Small intestine (tissue), 7 donors: ENCODE results near the gene PTGFRN. TPM values are rescaled to one million over a fixed set of nuclear protein-coding genes. Genes with fewer than 3 reads are reported as not detected.
"Not testable (repeated sequence)": the region's sequence is repeated elsewhere in the genome, so short reads cannot be mapped to it uniquely, and the experiment has no call there.

ENCODE experiments used
- DNase-seq, 2 donors: peaks; one replicate each; pipeline versions ENCODE4 v3.0.0 to v3.0.0-alpha.2; 2013
- FAIRE-seq: peaks from 2 replicates; lab custom pipeline; 2012; peaks lifted over from hg19 to GRCh38; lab: Jason Lieb, UNC
- H3K27ac ChIP-seq, 3 donors: one replicate each; pipeline ENCODE4 v1.5.1; 2013; ENCODE audit warnings: low read length in 2 of 3, mild to moderate bottlenecking in 2 of 3, control low read depth in 1 of 3, inconsistent platforms in 1 of 3, low read depth in 1 of 3, moderate library complexity in 1 of 3
- H3K27me3 ChIP-seq, 3 donors: one replicate each; pipeline ENCODE4 v1.6.1; 2013; ENCODE audit warnings: low read length in 3 of 3, inconsistent platforms in 1 of 3; ENCODE audit not compliant: control insufficient read depth in 3 of 3, insufficient read depth in 3 of 3
- H3K36me3 ChIP-seq, 3 donors: one replicate each; pipeline ENCODE4 v1.6.1; 2013; ENCODE audit warnings: low read length in 3 of 3, inconsistent platforms in 1 of 3, low read depth in 1 of 3, mild to moderate bottlenecking in 1 of 3, moderate library complexity in 1 of 3; ENCODE audit not compliant: control insufficient read depth in 3 of 3, insufficient read depth in 2 of 3
- H3K4me1 ChIP-seq, 3 donors: one replicate each; pipeline ENCODE4 v1.6.1; 2013; ENCODE audit warnings: low read length in 2 of 3, inconsistent platforms in 1 of 3, low read depth in 1 of 3, mild to moderate bottlenecking in 1 of 3, moderate library complexity in 1 of 3; ENCODE audit not compliant: control insufficient read depth in 3 of 3, insufficient read depth in 2 of 3
- H3K4me3 ChIP-seq, 3 donors: one replicate each; pipeline ENCODE4 v1.5.1; 2013; ENCODE audit warnings: low read length in 3 of 3, control low read depth in 1 of 3, inconsistent platforms in 1 of 3, low read depth in 1 of 3, mild to moderate bottlenecking in 1 of 3, moderate library complexity in 1 of 3
- H3K9me3 ChIP-seq, 2 donors: one replicate each; pipeline ENCODE4 v1.6.1; 2013; ENCODE audit warnings: low read depth in 1 of 2, low read length in 1 of 2; ENCODE audit not compliant: control insufficient read depth in 2 of 2, insufficient read depth in 1 of 2
- WGBS, 3 donors: extraction: QIAGEN DNeasy Blood & Tissue Kit; methylation state at CpG; one replicate each; pipeline ENCODE4 v1.1.7; 2013; 5-methylcytosine and 5-hydroxymethylcytosine counted together
- polyA plus RNA-seq, 4 donors: library from polyadenylated mRNA; stranded (reverse) in 3 of 4; unstranded in 1 of 4; fragments of 200-250 nt in 3 of 4; fragments of 120-200 nt in 1 of 4; gene quantifications; one replicate each; pipeline versions ENCODE4 v1.2.1 to v1.2.3, GENCODE V29; 2013
- donor health status: healthy with polysubstance abuse.
- donor health status: control.
- donor health status: control.
- donor health status: Bipolar disorder and iron deficiency.
- donor health status: healthy.

The PTGFRN gene
- polyA plus RNA-seq, 4 donors, result 12.7 to 26.9 (median 19.2) TPM

GRCh38 chr1:116971965-116972673 is 62.4 kb downstream of the PTGFRN start:
- Histone ChIP-seq H3K4me1 (no peaks in the 10 kb centered on the region), H3K36me3 (peaks cover 0 to 9% (median 0%) of the 10 kb centered on the region in 3 donors), H3K27me3 (no peaks in the 10 kb centered on the region), H3K4me3 (no peak overlapping the region), H3K9me3 (peaks cover 0 to 11% of the 10 kb centered on the region in 2 donors), H3K27ac (no peak overlapping the region)
- FAIRE-seq, result no peak
- no peak for DNase-seq
- 90 to 92% (median 90%) methylated on average over 6 of the region's 6 CpGs for WGBS, 3 donors

- H3K27ac ChIP-seq, result no peak overlapping the region
- H3K36me3 ChIP-seq, result peaks cover 0 to 9% (median 0%) of the 10 kb centered on the region in 3 donors
- 83 to 90% (median 89%) methylated on average over 2 of the region's 2 CpGs for WGBS, 3 donors
- H3K4me1 ChIP-seq, result no peaks in the 10 kb centered on the region
- H3K27me3 ChIP-seq, result no peaks in the 10 kb centered on the region
- H3K4me3 ChIP-seq, result no peak overlapping the region
- no peak for DNase-seq
- peaks cover 0 to 11% of the 10 kb centered on the region in 2 donors for H3K9me3 ChIP-seq
- no peak for FAIRE-seq
Observed at GRCh38 chr1:116972674-116973030, 62.9 kb downstream of the PTGFRN start.

- DNase-seq, FAIRE-seq: not testable (repeated sequence)
- WGBS, 3 donors, result 87 to 96% (median 94%) methylated on average over 1 of the region's 1 CpG
Observed at GRCh38 chr1:116980309-116980708, 70.6 kb downstream of the PTGFRN start.

DNA sequence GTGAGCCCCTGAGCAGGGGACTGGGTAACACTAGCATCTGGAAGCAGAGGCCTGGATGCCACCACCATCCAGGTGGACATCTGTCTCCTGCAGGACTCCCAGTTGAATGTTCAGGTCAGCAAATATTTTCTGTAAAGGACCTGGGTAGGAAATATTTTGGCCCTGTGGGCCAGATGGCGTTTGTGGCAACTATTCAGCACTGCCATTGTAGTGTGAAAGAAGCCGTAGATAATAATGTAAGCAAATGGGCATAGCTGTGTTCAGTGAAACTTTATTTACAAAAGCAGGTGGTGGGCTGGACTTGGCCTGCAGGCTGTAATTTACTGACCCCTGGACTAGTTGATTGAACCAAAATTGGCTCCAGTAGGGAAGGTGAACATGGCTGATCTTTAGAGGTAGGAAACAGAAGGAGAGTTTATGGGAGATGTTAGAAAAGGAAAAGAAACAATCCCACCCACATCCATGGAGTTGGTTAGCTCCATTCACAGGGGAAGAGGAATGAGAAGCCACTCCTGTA is 71.9 kb downstream of the PTGFRN start:
- H3K36me3 ChIP-seq, result peaks cover 0 to 11% (median 0%) of the 10 kb centered on the region in 3 donors
- peaks cover 0 to 29% (median 8%) of the 10 kb centered on the region in 3 donors for H3K4me1 ChIP-seq
- no peaks in the 10 kb centered on the region for H3K9me3 ChIP-seq
- 77 to 88% (median 78%) methylated on average over 2 of the region's 2 CpGs for WGBS, 3 donors
- H3K27me3 ChIP-seq, result no peaks in the 10 kb centered on the region
- H3K4me3 ChIP-seq, result no peak overlapping the region
- H3K27ac ChIP-seq, result peak overlapping the region; percentile 26 to 81 (median 66)
- no peak for FAIRE-seq
- no peak for DNase-seq

More at GRCh38 chr1:116980309-116980708, 70.6 kb downstream of the PTGFRN start:
- H3K27ac ChIP-seq, H3K4me3 ChIP-seq, H3K27me3 ChIP-seq, H3K9me3 ChIP-seq: not testable (repeated sequence)
- peaks cover 0 to 29% (median 8%) of the 10 kb centered on the region in 3 donors for H3K4me1 ChIP-seq
- peaks cover 0 to 11% (median 0%) of the 10 kb centered on the region in 3 donors for H3K36me3 ChIP-seq

GRCh38 chr1:116982319-116983004 is 72.7 kb downstream of the PTGFRN start:
- H3K9me3 ChIP-seq, result no peaks in the 10 kb centered on the region
- H3K4me1 ChIP-seq, result peaks cover 0 to 30% (median 8%) of the 10 kb centered on the region in 3 donors
- FAIRE-seq (no peak), DNase-seq (peak; percentile 94 to 98)
- H3K27ac ChIP-seq, result peak overlapping the region; percentile 84 to 89 (median 84)
- 7 to 57% (median 48%) methylated on average over 8 to 9 of the region's 9 CpGs for WGBS, 3 donors
- no peak overlapping the region for H3K4me3 ChIP-seq
- peaks cover 0 to 15% (median 0%) of the 10 kb centered on the region in 3 donors for H3K36me3 ChIP-seq
- no peaks in the 10 kb centered on the region for H3K27me3 ChIP-seq

- DNase-seq (no peak), FAIRE-seq (no peak)
- Histone ChIP-seq H3K4me3 (no peak overlapping the region), H3K27ac (peak overlapping the region in 2 of 3 donors; percentile 84 to 89), H3K9me3 (no peaks in the 10 kb centered on the region), H3K27me3 (no peaks in the 10 kb centered on the region), H3K36me3 (peaks cover 0 to 19% (median 0%) of the 10 kb centered on the region in 3 donors), H3K4me1 (peaks cover 0 to 36% (median 8%) of the 10 kb centered on the region in 3 donors)
- 58 to 65% (median 59%) methylated on average over 5 of the region's 5 CpGs for WGBS, 3 donors
Observed at GRCh38 chr1:116983112-116983511, 73.4 kb downstream of the PTGFRN start.

- H3K4me3 ChIP-seq, result no peak overlapping the region
- WGBS, 3 donors, result 68 to 72% (median 68%) methylated on average over 4 of the region's 4 CpGs
- H3K27me3 ChIP-seq, result no peaks in the 10 kb centered on the region
- H3K9me3 ChIP-seq, result no peaks in the 10 kb centered on the region
- DNase-seq (peak; percentile 16 to 33), FAIRE-seq (no peak)
- peaks cover 0 to 38% (median 8%) of the 10 kb centered on the region in 3 donors for H3K4me1 ChIP-seq
- H3K27ac ChIP-seq, result no peak overlapping the region
- H3K36me3 ChIP-seq, result peaks cover 0 to 24% (median 0%) of the 10 kb centered on the region in 3 donors
Observed at GRCh38 chr1:116983678-116984077, 74.0 kb downstream of the PTGFRN start.

DNA sequence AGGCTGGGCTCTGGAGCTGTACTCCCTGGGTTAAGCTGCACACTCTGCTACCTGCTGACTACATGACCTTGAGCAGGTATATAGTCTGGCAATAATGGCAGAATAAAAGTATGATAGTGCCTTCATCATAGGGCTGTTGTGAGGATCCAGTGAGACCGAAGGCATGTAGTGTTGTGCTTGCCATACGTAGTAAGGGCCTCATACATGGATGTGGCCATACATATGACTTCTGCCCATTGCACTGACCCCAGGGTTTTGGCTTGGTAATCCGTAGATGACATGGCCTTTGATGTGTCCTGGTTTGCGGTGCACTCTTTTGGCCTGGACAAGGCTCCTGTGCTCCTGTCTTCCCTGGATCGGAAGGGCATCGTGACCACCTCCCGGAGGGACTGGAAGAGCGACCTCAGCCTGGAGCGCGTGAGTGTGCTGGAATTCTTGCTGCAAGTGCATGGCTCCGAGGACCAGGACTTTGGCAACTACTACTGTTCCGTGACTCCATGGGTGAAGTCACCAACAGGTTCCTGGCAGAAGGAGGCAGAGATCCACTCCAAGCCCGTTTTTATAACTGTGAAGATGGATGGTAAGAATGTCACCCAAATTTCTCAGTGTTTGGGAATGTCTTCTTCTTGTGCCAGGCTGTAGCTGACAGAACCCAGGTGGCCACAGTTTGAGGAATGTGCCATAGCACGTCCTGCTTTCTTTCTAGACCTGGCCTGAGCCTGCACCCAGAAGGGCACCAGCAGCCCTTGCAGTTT is 74.9 kb downstream of the PTGFRN start:
- Histone ChIP-seq H3K4me1 (peaks cover 0 to 41% (median 8%) of the 10 kb centered on the region in 3 donors), H3K9me3 (no peaks in the 10 kb centered on the region), H3K4me3 (no peak overlapping the region), H3K27me3 (no peaks in the 10 kb centered on the region), H3K27ac (no peak overlapping the region), H3K36me3 (peaks cover 0 to 28% (median 0%) of the 10 kb centered on the region in 3 donors)
- 93 to 96% (median 95%) methylated on average over 14 of the region's 14 CpGs for WGBS, 3 donors
- no peak for DNase-seq
- no peak for FAIRE-seq
